Measurements from ENCODE around the gene VPS13D. TPM values are rescaled to one million over a fixed set of nuclear protein-coding genes. Genes with fewer than 3 reads are reported as not detected.

VPS13D gene
- total RNA-seq, 2 donors from 2014 or later, result 70.1 to 129 TPM

GRCh38 chr1:12411747-12412146, 181.9 kb downstream of the VPS13D start:
- no peak for TF ChIP-seq CTCF (IDR thresholded peaks at IDR 0.05)
- peaks cover 17 to 43% of the 10 kb centered on the region in 2 donors for H3K4me1 ChIP-seq (ENCODE audit: control insufficient read depth in 1 of 2, low read depth in 2 of 2)
- no peak overlapping the region for H3K4me3 ChIP-seq
- DNase-seq (ENCODE audit: low spot score) (no peak), ATAC-seq (ENCODE audit: insufficient number of reproducible peaks, low FRiP score, low read depth) (no peak)
- H3K9me3 ChIP-seq, result no peaks in the 10 kb centered on the region
- no peaks in the 10 kb centered on the region for H3K27me3 ChIP-seq (replicated peaks; ENCODE audit: insufficient read depth)
- H3K36me3 ChIP-seq, result peaks cover 3% of the 10 kb centered on the region
- H3K27ac ChIP-seq, result no peak overlapping the region

GRCh38 chr1:12412439-12412838, 182.6 kb downstream of the VPS13D start:
- Histone ChIP-seq H3K27me3 (replicated peaks; ENCODE audit: insufficient read depth) (no peaks in the 10 kb centered on the region), H3K4me3 (no peak overlapping the region), H3K27ac (no peak overlapping the region), H3K9me3 (no peaks in the 10 kb centered on the region), H3K36me3 (peaks cover 10% of the 10 kb centered on the region), H3K4me1 (ENCODE audit: control insufficient read depth in 1 of 2, low read depth in 2 of 2) (peaks cover 12 to 36% of the 10 kb centered on the region in 2 donors)
- ATAC-seq (ENCODE audit: insufficient number of reproducible peaks, low FRiP score, low read depth), result no peak
- no peak for TF ChIP-seq CTCF (IDR thresholded peaks at IDR 0.05)
- no peak for DNase-seq (ENCODE audit: low spot score)

- ATAC-seq (ENCODE audit: insufficient number of reproducible peaks, low FRiP score, low read depth), result no peak
- no peak for TF ChIP-seq CTCF (IDR thresholded peaks at IDR 0.05)
- Histone ChIP-seq H3K4me3 (no peak overlapping the region), H3K9me3 (no peaks in the 10 kb centered on the region), H3K27ac (no peak overlapping the region), H3K36me3 (peaks cover 13% of the 10 kb centered on the region), H3K27me3 (replicated peaks; ENCODE audit: insufficient read depth) (no peaks in the 10 kb centered on the region), H3K4me1 (ENCODE audit: control insufficient read depth in 1 of 2, low read depth in 2 of 2) (peaks cover 12 to 22% of the 10 kb centered on the region in 2 donors)
- DNase-seq (ENCODE audit: low spot score), result no peak
Measured at GRCh38 chr1:12413664-12414410, 184.0 kb downstream of the VPS13D start.

GRCh38 chr1:12414444-12415018, 184.7 kb downstream of the VPS13D start:
- TF ChIP-seq CTCF (IDR thresholded peaks at IDR 0.05), result no peak
- Histone ChIP-seq H3K9me3 (no peaks in the 10 kb centered on the region), H3K27me3 (replicated peaks; ENCODE audit: insufficient read depth) (no peaks in the 10 kb centered on the region), H3K36me3 (peaks cover 13% of the 10 kb centered on the region), H3K4me1 (ENCODE audit: control insufficient read depth in 1 of 2, low read depth in 2 of 2) (peaks cover 7 to 15% of the 10 kb centered on the region in 2 donors), H3K4me3 (no peak overlapping the region), H3K27ac (no peak overlapping the region)
- DNase-seq (ENCODE audit: low spot score) (no peak), ATAC-seq (ENCODE audit: insufficient number of reproducible peaks, low FRiP score, low read depth) (no peak)

DNA sequence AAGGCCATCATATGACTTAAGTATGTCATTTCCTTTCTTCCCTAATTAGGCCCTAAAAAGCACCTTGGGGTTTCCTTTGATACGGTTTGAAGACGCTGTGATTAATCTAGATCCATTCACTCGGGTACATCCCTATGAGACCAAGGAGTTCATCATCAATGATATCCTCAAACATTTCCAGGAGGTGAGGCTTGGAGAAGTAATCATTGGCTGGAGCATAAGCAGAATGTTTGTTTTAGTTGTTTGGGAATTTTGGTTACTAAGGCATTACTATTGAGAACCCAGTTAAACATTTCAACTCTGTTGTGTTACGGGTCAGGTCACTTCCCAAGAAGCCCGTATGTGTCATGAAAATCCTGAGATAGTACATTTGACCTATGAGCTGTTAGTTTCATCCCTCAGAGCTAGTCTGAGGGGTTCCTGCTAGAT, 185.2 kb downstream of the VPS13D start:
- Histone ChIP-seq H3K27ac (no peak overlapping the region), H3K4me1 (ENCODE audit: control insufficient read depth in 1 of 2, low read depth in 2 of 2) (peaks cover 2 to 10% of the 10 kb centered on the region in 2 donors), H3K9me3 (no peaks in the 10 kb centered on the region), H3K36me3 (peaks cover 13% of the 10 kb centered on the region), H3K27me3 (replicated peaks; ENCODE audit: insufficient read depth) (no peaks in the 10 kb centered on the region), H3K4me3 (no peak overlapping the region)
- ATAC-seq (ENCODE audit: insufficient number of reproducible peaks, low FRiP score, low read depth) (no peak), DNase-seq (ENCODE audit: low spot score) (no peak)
- no peak for TF ChIP-seq CTCF (IDR thresholded peaks at IDR 0.05)

All from thoracic aorta (tissue), 2 donors.